HL-60/S4 treated with phorbol 12-myristate 13-acetate at 8.2 ng/mL for 4 days and 3 days (cell line): ENCODE measurements around the gene LYVE1.

Source experiments
- in situ Hi-C: fragments of 300-500 bp; cut with MboI; formaldehyde crosslinking; loops from 2 replicates; pipeline ENCODE4 v1.15.0; 2022; ENCODE audit warnings: low sequenced_read_pairs

Gene LYVE1

GRCh38 chr11:10526974-10527918 lies 41.2 kb downstream of the LYVE1 start:
- in situ Hi-C loops = no loop called here

- in situ Hi-C loops = loop anchor here (25.0 kb wide), 2 partner anchors 112 to 213 kb away; no protein-coding TSS in a partner anchor
These were observed 44.0 kb downstream of the LYVE1 start for GRCh38 chr11:10524471-10524870.

GRCh38 chr11:10522921-10523320 lies 45.5 kb downstream of the LYVE1 start:
- in situ Hi-C loops = loop anchor here (25.0 kb wide), 2 partner anchors 111 to 214 kb away; no protein-coding TSS in a partner anchor

GRCh38 chr11:10522276-10522675 lies 46.2 kb downstream of the LYVE1 start:
- in situ Hi-C loops = loop anchor here (25.0 kb wide), 2 partner anchors 110 to 215 kb away; no protein-coding TSS in a partner anchor

- in situ Hi-C loops = loop anchor here (25.0 kb wide), 2 partner anchors 108 to 217 kb away; no protein-coding TSS in a partner anchor
These were observed 47.9 kb downstream of the LYVE1 start for GRCh38 chr11:10520562-10520961.

- in situ Hi-C loops = loop anchor here (25.0 kb wide), 2 partner anchors 107 to 218 kb away; no protein-coding TSS in a partner anchor
These were observed 48.8 kb downstream of the LYVE1 start for GRCh38 chr11:10519630-10520029.

- in situ Hi-C loops = loop anchor here (25.0 kb wide), 2 partner anchors 107 to 218 kb away; no protein-coding TSS in a partner anchor
These were observed 49.6 kb downstream of the LYVE1 start for GRCh38 chr11:10518891-10519290.

- in situ Hi-C loops = loop anchor here (25.0 kb wide), 2 partner anchors 106 to 219 kb away; no protein-coding TSS in a partner anchor
These were observed 50.3 kb downstream of the LYVE1 start for GRCh38 chr11:10518123-10518522.

- in situ Hi-C loops = loop anchor here (25.0 kb wide), 2 partner anchors 103 to 222 kb away; no protein-coding TSS in a partner anchor
These were observed 53.0 kb downstream of the LYVE1 start for GRCh38 chr11:10515418-10515817.

- in situ Hi-C loops = loop anchor here (25.0 kb wide), 2 partner anchors 102 to 223 kb away; no protein-coding TSS in a partner anchor
These were observed 53.8 kb downstream of the LYVE1 start for GRCh38 chr11:10514709-10515108.

GRCh38 chr11:10514202-10514601 lies 54.3 kb downstream of the LYVE1 start:
- in situ Hi-C loops = loop anchor here (25.0 kb wide), 2 partner anchors 102 to 223 kb away; no protein-coding TSS in a partner anchor

GRCh38 chr11:10511181-10511621 lies 57.3 kb downstream of the LYVE1 start:
- in situ Hi-C loops = loop anchor here (25.0 kb wide), 2 partner anchors 99 to 226 kb away; no protein-coding TSS in a partner anchor
